Fibroblast of pulmonary artery (primary cell): Measurements from ENCODE around the gene FGF23.

Experiments
- DNase-seq: peaks from one replicate; pipeline ENCODE4 v3.0.0-alpha.2; 2010; ENCODE audit warnings: low read depth
- H3K4me3 ChIP-seq: replicated peaks from 2 replicates; pipeline ENCODE4 v1.5.1; 2011; ENCODE audit warnings: low read depth, mild to moderate bottlenecking, control low read depth, low read length, moderate library complexity
- CTCF ChIP-seq: IDR thresholded peaks from 2 replicates; pipeline ENCODE4 v1.5.1; 2011; ENCODE audit warnings: mild to moderate bottlenecking, control low read depth, low read length, inconsistent platforms; ENCODE audit errors: missing control alignments

The FGF23 gene

GRCh38 chr12:4322726-4323125 is 56.8 kb downstream of the FGF23 start:
- peak overlapping the region; percentile 8 for H3K4me3 ChIP-seq
- DNase-seq, result no peak

GRCh38 chr12:4320853-4321701 is 58.4 kb downstream of the FGF23 start, which contains the start of gene TIGAR:
TSS of gene TIGAR (plus strand) at chr12:4321213. CDS start at chr12:4321272, 59 bp downstream.
- H3K4me3 ChIP-seq, result peak within 1 kb of the TSS; percentile 96
- DNase-seq, result peak; percentile 93
- no peak for TF ChIP-seq CTCF

More at GRCh38 chr12:4322726-4323125, 56.8 kb downstream of the FGF23 start:
- TF ChIP-seq CTCF, result no peak

- H3K4me3 ChIP-seq, result peak overlapping the region; percentile 69
- DNase-seq, result no peak
- TF ChIP-seq CTCF, result no peak
Measured at GRCh38 chr12:4320497-4320852, 59.0 kb downstream of the FGF23 start.
